ENCODE results near the gene MAS1L.
"Not testable (repeated sequence)": the region's sequence is repeated elsewhere in the genome, so short reads cannot be mapped to it uniquely, and the experiment has no call there.

Gene MAS1L

GRCh38 chr6:29483735-29484134, 4.0 kb downstream of the MAS1L start:
- DNase-seq (ENCODE audit: low read depth in 2 of 2, low spot score in 1 of 2), result no peak

- DNase-seq (ENCODE audit: low read depth in 2 of 2, low spot score in 1 of 2), result no peak
These were observed 4.6 kb downstream of the MAS1L start for GRCh38 chr6:29483186-29483585.

- no peak for DNase-seq (ENCODE audit: low read depth in 2 of 2, low spot score in 1 of 2)
These were observed 8.2 kb downstream of the MAS1L start for GRCh38 chr6:29479560-29479959.

GRCh38 chr6:29478740-29479139, 9.0 kb downstream of the MAS1L start:
- DNase-seq (ENCODE audit: low read depth in 2 of 2, low spot score in 1 of 2), result no peak

- no peak for DNase-seq (ENCODE audit: low read depth in 2 of 2, low spot score in 1 of 2)
These were observed 9.8 kb downstream of the MAS1L start for GRCh38 chr6:29477923-29478450.

- no peak for DNase-seq (ENCODE audit: low read depth in 2 of 2, low spot score in 1 of 2)
These were observed 12.8 kb downstream of the MAS1L start for GRCh38 chr6:29474996-29475395.

GRCh38 chr6:29466241-29466640, 21.5 kb downstream of the MAS1L start:
- no peak for DNase-seq (ENCODE audit: low read depth in 2 of 2, low spot score in 1 of 2)

- DNase-seq (ENCODE audit: low read depth in 2 of 2, low spot score in 1 of 2), result no peak
These were observed 22.0 kb downstream of the MAS1L start for GRCh38 chr6:29465801-29466200.

GRCh38 chr6:29465279-29465678, 22.5 kb downstream of the MAS1L start:
- DNase-seq (ENCODE audit: low read depth in 2 of 2, low spot score in 1 of 2), result no peak

GRCh38 chr6:29462022-29462421, 25.7 kb downstream of the MAS1L start:
- DNase-seq (ENCODE audit: low read depth in 2 of 2, low spot score in 1 of 2), result no peak

- no peak for DNase-seq (ENCODE audit: low read depth in 2 of 2, low spot score in 1 of 2)
These were observed 26.5 kb downstream of the MAS1L start for GRCh38 chr6:29461021-29461814.

- DNase-seq (ENCODE audit: low read depth in 2 of 2, low spot score in 1 of 2), result no peak
These were observed 30.8 kb downstream of the MAS1L start, which contains the start of the genes OR11A1 and OR2H1 for GRCh38 chr6:29456971-29457370. Gene OR11A1 (minus strand): TSS chr6:29457071. CDS start chr6:29427641, 29,430 bp downstream. Gene OR2H1 (plus strand): TSS chr6:29457155. CDS start chr6:29461770, 4,615 bp downstream.

GRCh38 chr6:29451471-29452193, 36.1 kb downstream of the MAS1L start:
- DNase-seq (ENCODE audit: low read depth in 2 of 2, low spot score in 1 of 2), result no peak

GRCh38 chr6:29447670-29448069, 40.1 kb downstream of the MAS1L start:
- no peak for DNase-seq (ENCODE audit: low read depth in 2 of 2, low spot score in 1 of 2)

GRCh38 chr6:29444031-29444430, 43.7 kb downstream of the MAS1L start:
- not testable (repeated sequence) for DNase-seq (ENCODE audit: low read depth in 2 of 2, low spot score in 1 of 2)

- DNase-seq (ENCODE audit: low read depth in 2 of 2, low spot score in 1 of 2), result no peak
These were observed 45.0 kb downstream of the MAS1L start for GRCh38 chr6:29442719-29443118.

- DNase-seq (ENCODE audit: low read depth in 2 of 2, low spot score in 1 of 2), result no peak
These were observed 48.8 kb downstream of the MAS1L start, which contains the start of gene OR10C1 for GRCh38 chr6:29439006-29439405. Gene OR10C1 (plus strand): TSS chr6:29439306. CDS start chr6:29440016, 710 bp downstream.

- DNase-seq (ENCODE audit: low read depth in 2 of 2, low spot score in 1 of 2), result not testable (repeated sequence)
These were observed 51.0 kb downstream of the MAS1L start for GRCh38 chr6:29436730-29437129.
